Cerebellar nuclear complex (tissue), 1 donor: ENCODE data around the gene DERL3.
A peak's percentile ranks its signal among the peaks of the same experiment; 100 is the strongest.

Experiments
- DNase-seq, 2 experiments: peaks; one replicate each; lab custom pipeline; 2025; lab: John Stamatoyannopoulos, UW

The DERL3 gene

DNA sequence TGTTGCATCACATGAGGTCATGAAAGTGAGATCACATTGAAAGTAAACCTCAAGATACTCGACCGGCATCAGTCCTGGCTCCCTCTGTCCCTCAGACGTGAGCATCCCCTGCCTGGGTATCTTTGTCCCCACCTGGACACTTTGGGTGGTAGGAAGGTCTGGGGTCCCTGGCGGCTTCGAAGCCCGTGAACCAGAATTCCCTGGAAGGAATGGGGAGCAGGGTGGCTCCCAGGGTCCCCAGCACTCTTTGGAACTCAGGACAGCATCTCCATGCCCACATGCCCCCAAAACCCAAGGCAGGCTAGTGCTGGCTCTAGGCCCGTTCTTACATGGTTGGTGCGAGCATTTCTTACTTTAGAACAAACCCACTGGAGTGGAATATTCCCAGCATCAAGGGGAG lies 7.5 kb downstream of the DERL3 start:
- no peak for DNase-seq

DNA sequence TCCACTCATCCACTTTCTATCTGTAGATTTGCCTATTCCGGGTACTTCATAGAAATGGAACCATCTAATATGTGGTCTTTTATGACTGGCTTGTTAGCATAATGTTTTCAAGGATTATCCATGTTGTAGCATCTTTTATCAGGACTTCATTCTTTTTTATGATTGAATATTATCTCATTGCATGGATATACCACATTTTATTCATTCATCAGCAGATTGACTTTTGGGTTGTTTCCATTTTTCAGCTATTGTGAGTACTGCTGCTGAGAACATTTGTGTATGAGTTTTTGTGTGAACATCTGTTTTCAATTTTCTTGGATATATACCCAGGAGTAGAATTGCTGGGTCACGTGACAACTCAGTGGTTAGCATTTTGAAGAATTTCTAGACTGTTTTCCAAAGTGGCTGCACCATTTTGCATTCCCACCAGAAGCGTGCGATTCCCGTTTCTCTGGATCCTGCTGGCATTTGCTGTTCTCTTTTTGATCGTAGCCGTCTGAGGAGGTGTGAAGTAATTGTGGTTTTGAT lies 8.9 kb downstream of the DERL3 start:
- no peak for DNase-seq

- peak in 1 of 2 experiments; percentile 26 for DNase-seq
Observed at GRCh38 chr22:23828800-23829680, 9.8 kb downstream of the DERL3 start.

DNA sequence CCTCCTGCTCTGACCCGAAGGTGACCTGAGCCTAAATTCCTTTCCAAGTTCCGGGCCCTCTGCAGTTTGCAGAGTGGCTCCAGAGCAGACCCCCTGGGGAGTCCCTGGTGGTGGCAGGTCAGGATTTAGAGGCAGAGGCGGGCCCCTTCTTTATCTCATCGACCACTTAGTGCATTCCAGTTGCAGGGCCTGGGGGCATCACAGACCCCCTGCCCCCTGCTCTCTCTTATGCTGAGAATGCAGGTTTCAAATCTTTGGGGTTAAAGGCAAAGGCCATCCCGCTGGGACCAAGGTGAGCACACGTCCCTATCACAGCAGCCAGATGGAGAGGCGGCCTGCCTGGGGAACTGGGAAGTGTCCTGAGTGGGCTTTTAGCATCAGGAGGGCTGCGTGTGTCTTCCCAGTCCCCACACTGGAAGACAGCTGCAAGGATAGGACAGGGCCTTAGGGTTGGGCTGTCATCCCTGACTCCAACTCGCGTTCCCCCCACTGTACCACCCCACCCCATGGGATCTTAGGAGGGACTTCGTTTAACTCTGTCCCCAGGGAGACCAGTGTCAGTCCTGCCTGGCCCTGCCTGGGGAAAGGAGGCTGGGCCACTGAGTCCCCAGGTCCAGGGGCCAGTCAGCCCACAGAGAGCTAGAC lies 11.3 kb downstream of the DERL3 start:
- no peak for DNase-seq

- no peak for DNase-seq
Observed at GRCh38 chr22:23826510-23827350, 12.1 kb downstream of the DERL3 start.

- DNase-seq = no peak
Observed at GRCh38 chr22:23825246-23825905, 13.4 kb downstream of the DERL3 start.

GRCh38 chr22:23824476-23825245 lies 14.1 kb downstream of the DERL3 start:
- DNase-seq = no peak

- peak in 1 of 2 experiments; percentile 57 for DNase-seq
Observed at GRCh38 chr22:23823331-23823791, 15.4 kb downstream of the DERL3 start.

- peak; percentile 83 to 96 for DNase-seq
Observed at GRCh38 chr22:23822101-23822671, 16.6 kb downstream of the DERL3 start.

- DNase-seq = no peak
Observed at GRCh38 chr22:23820748-23821211, 18.0 kb downstream of the DERL3 start.

GRCh38 chr22:23818541-23818940 lies 20.3 kb downstream of the DERL3 start:
- DNase-seq = no peak

- no peak for DNase-seq
Observed at GRCh38 chr22:23817146-23817545, 21.7 kb downstream of the DERL3 start.

DNA sequence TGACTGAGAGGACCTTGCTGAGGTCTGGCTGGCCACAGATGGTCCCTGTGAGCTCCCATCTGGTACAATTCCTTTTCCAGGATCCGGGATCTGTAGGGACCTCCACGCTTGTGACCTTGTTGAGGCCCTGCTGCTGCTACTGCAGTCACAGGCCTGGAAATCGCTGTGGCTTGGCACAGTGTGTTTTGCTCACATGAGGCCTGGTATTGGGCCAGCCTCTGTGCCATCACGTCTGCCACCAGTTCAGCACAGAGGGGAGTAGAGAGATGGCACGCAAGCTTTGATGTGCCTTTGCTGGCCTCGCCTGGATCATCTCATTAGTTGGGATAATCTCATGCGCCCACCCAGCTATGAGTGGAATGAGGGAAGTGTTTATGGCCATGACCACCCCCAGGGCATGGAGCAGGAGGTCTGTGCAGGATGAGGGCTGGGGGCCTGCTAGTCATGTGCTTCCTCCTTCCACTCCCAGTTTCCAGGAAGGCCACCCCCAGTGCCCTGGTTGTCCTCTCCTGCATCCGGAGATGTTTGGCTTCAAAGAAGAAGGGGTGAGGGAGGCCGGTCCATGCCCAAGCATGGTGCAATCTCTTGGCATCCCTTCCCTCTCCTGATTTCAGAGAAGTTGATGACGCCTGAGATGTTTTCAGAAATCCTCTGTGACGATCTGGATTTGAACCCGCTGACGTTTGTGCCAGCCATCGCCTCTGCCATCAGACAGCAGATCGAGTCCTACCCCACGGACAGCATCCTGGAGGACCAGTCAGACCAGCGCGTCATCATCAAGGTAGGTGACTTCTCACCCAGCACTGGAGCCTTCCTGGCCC lies 22.4 kb downstream of the DERL3 start:
- peak; percentile 77 to 95 for DNase-seq

GRCh38 chr22:23815541-23816155 lies 23.2 kb downstream of the DERL3 start:
- no peak for DNase-seq

GRCh38 chr22:23812378-23812777 lies 26.4 kb downstream of the DERL3 start:
- DNase-seq = no peak

DNA sequence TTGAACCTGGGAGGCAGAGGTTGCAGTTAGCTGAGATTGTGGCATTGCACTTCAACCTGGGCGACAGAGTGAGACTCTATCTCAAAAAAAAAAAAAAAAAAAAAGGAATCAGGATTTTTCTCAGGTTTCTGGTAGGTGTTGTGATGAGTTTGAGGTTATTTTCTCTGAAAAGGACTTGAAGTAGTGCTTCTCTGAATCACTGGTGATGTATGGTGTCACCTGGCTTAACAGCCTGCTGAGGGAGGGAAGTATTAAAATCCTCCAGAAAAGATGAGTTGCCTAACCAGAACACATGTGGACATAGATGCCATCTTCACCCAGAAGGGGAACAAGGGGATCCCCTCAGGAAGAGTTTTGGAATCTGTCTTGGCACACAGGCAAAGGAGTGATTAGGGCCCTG lies 32.0 kb downstream of the DERL3 start:
- DNase-seq = no peak

DNA sequence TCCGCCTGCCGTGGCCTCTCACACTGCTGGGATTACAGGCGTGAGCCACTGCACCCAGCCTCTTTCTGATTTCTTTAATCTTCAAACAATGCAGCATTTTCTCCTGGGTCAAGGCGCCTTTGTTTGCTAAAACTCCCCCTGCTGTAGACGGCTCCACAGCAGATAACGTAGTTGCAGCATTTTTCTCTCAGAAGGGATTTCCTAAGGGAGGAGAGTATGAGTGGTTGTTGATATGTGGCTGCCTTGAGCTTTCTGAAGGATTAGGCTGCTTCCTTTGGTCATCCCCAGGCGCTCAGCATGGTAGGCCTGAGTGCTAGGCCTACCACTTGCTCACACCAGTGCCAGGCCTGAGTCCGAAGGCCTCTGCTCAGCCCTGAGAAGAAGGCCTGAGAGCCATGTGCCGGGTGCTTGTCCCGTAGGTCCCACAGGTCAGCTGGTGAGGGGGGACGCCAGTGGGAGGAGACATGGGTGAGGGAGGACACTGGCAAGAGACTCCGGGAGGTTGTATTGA lies 34.0 kb downstream of the DERL3 start:
- no peak for DNase-seq

DNA sequence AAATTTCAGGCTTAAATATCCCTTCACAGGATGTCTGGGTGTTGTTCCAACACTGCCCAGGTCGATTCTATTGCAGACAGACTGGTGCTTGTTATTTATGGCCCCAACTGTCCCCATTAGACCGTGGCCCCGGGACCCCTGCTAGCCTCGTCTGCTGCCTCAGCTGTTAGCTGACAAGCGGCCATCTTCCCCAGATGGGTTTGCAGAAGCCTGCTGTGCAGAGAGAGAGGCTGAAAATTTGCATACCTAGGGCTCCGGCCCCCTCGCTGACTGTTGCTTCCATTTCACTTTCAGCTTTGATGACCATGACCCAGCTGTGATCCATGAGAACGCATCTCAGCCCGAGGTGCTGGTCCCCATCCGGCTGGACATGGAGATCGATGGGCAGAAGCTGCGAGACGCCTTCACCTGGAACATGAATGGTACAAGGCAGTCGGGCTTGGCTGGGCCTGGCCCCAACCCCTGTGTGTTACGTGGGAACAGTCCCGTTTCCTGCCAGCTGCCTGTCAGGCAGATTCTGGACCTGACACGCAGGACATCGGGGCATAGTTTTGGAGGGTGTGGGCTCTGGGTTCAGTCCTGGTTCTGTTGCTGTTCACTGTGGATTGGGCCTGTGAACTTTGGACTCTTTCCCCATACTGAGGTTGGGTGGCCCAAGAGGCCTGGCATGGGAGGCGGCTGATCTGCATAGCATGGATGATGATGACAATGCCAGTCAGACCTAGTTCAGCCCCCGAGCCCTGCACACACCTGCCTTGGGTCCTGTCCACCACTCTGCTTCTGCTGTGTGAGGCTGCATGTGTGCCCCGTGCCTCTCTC lies 35.6 kb downstream of the DERL3 start:
- peak; percentile 95 to 97 for DNase-seq
